Measurements from ENCODE around the gene PCOLCE2. TPM values are rescaled to one million over a fixed set of nuclear protein-coding genes. Genes with fewer than 3 reads are reported as not detected.

Gene PCOLCE2
- total RNA-seq, 1 donor, result 21.4 TPM

GRCh38 chr3:142912402-142913172, 23.7 kb upstream of the PCOLCE2 start:
- no peaks in the 10 kb centered on the region for H3K27me3 ChIP-seq (ENCODE audit: insufficient read depth, low read length)
- no peak overlapping the region for H2AFZ ChIP-seq (ENCODE audit: low read length)

GRCh38 chr3:142910280-142910679, 21.4 kb upstream of the PCOLCE2 start:
- no peaks in the 10 kb centered on the region for H3K79me2 ChIP-seq (ENCODE audit: insufficient read depth, low read length)
- H3K36me3 ChIP-seq (ENCODE audit: insufficient read depth, low read length), result no peaks in the 10 kb centered on the region
- no peaks in the 10 kb centered on the region for H3K4me1 ChIP-seq (ENCODE audit: insufficient read depth, low read length)
- no peak overlapping the region for H3K27ac ChIP-seq (ENCODE audit: low read depth, low read length)
- no peak overlapping the region for H3K4me2 ChIP-seq (ENCODE audit: insufficient read depth, low read length)
- no peaks in the 10 kb centered on the region for H3K27me3 ChIP-seq (ENCODE audit: insufficient read depth, low read length)
- peak overlapping the region; percentile 25 for H2AFZ ChIP-seq (ENCODE audit: low read length)
- TF ChIP-seq CTCF (IDR thresholded peaks at IDR 0.05; ENCODE audit: extremely low read depth, low read depth, low read length), result no peak
- H4K20me1 ChIP-seq (ENCODE audit: insufficient read depth, low read length), result no peaks in the 10 kb centered on the region
- no peaks in the 10 kb centered on the region for H3K9me3 ChIP-seq (ENCODE audit: low read depth, low read length)
- no peak overlapping the region for H3K4me3 ChIP-seq (ENCODE audit: insufficient read depth, low read length)
- peak; percentile 56 for DNase-seq (ENCODE audit: insufficient read length, low spot score, missing footprints)

More at GRCh38 chr3:142912402-142913172, 23.7 kb upstream of the PCOLCE2 start:
- H3K9me3 ChIP-seq (ENCODE audit: low read depth, low read length), result no peaks in the 10 kb centered on the region
- H4K20me1 ChIP-seq (ENCODE audit: insufficient read depth, low read length), result no peaks in the 10 kb centered on the region
- no peak for TF ChIP-seq CTCF (IDR thresholded peaks at IDR 0.05; ENCODE audit: extremely low read depth, low read depth, low read length)
- no peak overlapping the region for H3K4me3 ChIP-seq (ENCODE audit: insufficient read depth, low read length)
- no peak for DNase-seq (ENCODE audit: insufficient read length, low spot score, missing footprints)
- no peaks in the 10 kb centered on the region for H3K36me3 ChIP-seq (ENCODE audit: insufficient read depth, low read length)
- no peaks in the 10 kb centered on the region for H3K79me2 ChIP-seq (ENCODE audit: insufficient read depth, low read length)
- H3K27ac ChIP-seq (ENCODE audit: low read depth, low read length), result no peak overlapping the region
- no peak overlapping the region for H3K4me2 ChIP-seq (ENCODE audit: insufficient read depth, low read length)
- H3K4me1 ChIP-seq (ENCODE audit: insufficient read depth, low read length), result no peaks in the 10 kb centered on the region

- Histone ChIP-seq H4K20me1 (ENCODE audit: insufficient read depth, low read length) (no peaks in the 10 kb centered on the region), H3K79me2 (ENCODE audit: insufficient read depth, low read length) (no peaks in the 10 kb centered on the region), H3K9me3 (ENCODE audit: low read depth, low read length) (no peaks in the 10 kb centered on the region), H3K27ac (ENCODE audit: low read depth, low read length) (no peak overlapping the region), H3K4me2 (ENCODE audit: insufficient read depth, low read length) (no peak overlapping the region), H3K27me3 (ENCODE audit: insufficient read depth, low read length) (no peaks in the 10 kb centered on the region), H3K4me3 (ENCODE audit: insufficient read depth, low read length) (no peak overlapping the region), H3K4me1 (ENCODE audit: insufficient read depth, low read length) (peaks cover 10% of the 10 kb centered on the region), H2AFZ (ENCODE audit: low read length) (no peak overlapping the region), H3K36me3 (ENCODE audit: insufficient read depth, low read length) (no peaks in the 10 kb centered on the region)
- DNase-seq (ENCODE audit: insufficient read length, low spot score, missing footprints), result peak; percentile 64
- no peak for TF ChIP-seq CTCF (IDR thresholded peaks at IDR 0.05; ENCODE audit: extremely low read depth, low read depth, low read length)
These were observed 20.4 kb upstream of the PCOLCE2 start for GRCh38 chr3:142909282-142909681.

- TF ChIP-seq CTCF (IDR thresholded peaks at IDR 0.05; ENCODE audit: extremely low read depth, low read depth, low read length), result no peak
- Histone ChIP-seq H3K4me1 (ENCODE audit: insufficient read depth, low read length) (peaks cover 11% of the 10 kb centered on the region), H3K4me2 (ENCODE audit: insufficient read depth, low read length) (no peak overlapping the region), H3K27ac (ENCODE audit: low read depth, low read length) (no peak overlapping the region), H3K4me3 (ENCODE audit: insufficient read depth, low read length) (no peak overlapping the region), H4K20me1 (ENCODE audit: insufficient read depth, low read length) (no peaks in the 10 kb centered on the region), H3K9me3 (ENCODE audit: low read depth, low read length) (no peaks in the 10 kb centered on the region), H3K27me3 (ENCODE audit: insufficient read depth, low read length) (no peaks in the 10 kb centered on the region), H3K79me2 (ENCODE audit: insufficient read depth, low read length) (no peaks in the 10 kb centered on the region), H3K36me3 (ENCODE audit: insufficient read depth, low read length) (no peaks in the 10 kb centered on the region), H2AFZ (ENCODE audit: low read length) (no peak overlapping the region)
- no peak for DNase-seq (ENCODE audit: insufficient read length, low spot score, missing footprints)
These were observed 19.1 kb upstream of the PCOLCE2 start for GRCh38 chr3:142907996-142908395.

All from osteoblast (primary cell).